AG20443 (cell line): Measurements from ENCODE around the gene NR2F1-AS1.
"Not testable (repeated sequence)": the region's sequence is repeated elsewhere in the genome, so short reads cannot be mapped to it uniquely, and the experiment has no call there.

Experiments
- DNase-seq: peaks from one replicate; pipeline ENCODE4 v3.0.0; 2012; ENCODE audit warnings: low spot score, mixed read lengths

NR2F1-AS1 gene

DNA sequence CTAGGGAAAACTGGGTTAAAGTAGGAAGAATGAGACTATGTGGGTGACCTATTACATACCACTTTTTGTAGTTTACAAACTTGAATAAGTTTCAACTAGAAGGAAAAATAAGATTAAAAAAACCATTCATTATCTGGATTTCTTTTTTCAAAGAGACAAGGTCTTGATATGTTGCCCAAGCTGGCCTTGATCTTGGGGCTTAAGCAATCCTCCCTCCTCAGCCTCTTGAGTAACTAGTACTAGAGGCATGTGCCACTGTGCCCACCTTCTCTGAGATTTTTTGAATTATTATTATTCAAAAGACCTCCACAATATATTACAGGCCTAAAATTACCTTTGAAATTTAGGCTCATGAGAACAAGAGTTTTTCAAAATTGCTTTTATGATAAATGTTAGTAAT, 63.2 kb downstream of the NR2F1-AS1 start:
- DNase-seq: no peak

DNA sequence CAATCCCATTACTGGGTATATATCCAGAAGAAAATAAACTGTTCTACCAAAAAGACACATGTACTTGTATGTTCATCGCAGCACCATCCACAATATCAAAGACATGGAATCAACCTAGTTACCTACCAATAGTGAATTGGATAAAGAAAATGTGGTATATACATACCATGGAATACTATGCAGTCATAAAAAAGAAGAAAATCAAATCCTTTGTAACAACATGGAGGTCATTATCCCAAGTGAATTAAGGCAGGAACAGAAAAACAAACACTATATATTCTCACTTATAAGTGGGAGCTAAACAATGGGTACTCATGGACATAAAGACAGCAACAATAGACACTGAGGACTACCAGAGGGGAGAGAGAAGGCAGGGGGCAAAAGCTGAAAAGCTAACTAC, 67.7 kb downstream of the NR2F1-AS1 start:
- DNase-seq: no peak

DNA sequence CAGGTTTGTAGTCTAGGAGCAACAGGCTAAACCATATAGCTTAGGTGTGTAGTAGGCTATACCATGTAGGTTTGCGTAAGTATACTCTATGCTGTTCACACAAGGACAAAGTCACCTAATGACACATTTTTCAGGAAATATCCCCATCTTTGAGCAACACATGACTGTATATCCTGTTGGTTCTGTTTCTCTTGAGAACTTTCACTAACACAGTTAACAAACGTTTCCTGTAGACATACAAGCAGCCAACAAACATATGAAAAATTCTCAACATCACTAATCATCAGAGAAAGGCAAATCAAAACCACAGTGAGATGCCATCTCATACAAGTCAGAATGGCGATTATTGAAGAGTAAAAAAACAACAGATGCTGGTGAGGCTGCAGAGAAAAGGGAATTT, 68.2 kb downstream of the NR2F1-AS1 start:
- DNase-seq: peak; percentile 17

DNA sequence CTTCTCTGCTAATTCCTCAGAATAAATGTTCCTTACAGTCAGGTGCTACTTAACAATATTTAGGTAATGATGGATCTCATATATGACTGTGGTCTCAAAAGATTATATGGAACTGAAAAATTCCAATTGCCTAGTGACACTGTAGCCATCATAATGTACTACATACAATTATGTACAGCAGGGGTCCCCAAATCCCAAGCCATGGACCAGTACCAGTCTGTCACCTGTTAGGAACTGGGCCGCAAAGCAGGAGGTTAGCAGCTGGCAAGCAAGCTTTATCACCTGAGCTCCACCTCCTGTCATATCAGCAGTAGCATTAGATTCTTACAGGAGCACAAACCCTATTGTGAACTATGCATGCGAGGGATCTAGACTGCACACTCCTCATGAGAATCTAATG, 69.6 kb downstream of the NR2F1-AS1 start:
- no peak for DNase-seq

DNA sequence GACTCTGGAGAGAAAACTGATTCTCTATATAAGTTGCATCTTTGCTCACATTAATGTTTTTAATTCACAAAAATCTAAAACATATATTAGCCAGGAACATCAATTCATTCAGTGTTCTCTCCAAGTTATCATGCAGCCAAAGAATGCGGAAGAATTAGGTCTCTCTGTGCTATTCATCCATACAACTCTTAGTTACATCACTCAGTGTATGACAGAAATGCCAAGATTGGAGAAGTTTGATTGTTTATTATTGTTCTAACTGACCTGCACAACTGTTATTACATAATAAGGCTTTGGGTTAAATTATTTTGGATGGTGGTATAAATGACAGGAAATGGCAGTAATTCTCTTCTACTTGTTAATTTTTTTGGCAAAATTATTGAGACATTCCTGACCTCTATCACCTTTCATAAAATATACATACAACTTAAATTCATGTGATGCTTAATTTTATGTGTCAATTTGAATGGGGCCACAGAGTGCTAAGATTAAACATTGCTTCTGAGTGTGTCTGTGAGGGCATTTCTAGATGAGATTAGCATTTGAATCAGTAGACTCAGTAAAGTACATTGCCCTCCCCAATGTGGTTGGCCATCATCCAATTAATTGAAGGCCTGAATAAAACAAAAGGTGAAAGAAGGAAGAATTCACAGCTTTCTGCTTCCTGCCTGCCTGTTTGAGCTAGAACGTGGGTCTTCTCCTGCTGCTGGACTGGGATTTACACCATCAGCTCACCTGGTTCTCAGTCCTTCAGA, 70.2 kb downstream of the NR2F1-AS1 start:
- no peak for DNase-seq

DNA sequence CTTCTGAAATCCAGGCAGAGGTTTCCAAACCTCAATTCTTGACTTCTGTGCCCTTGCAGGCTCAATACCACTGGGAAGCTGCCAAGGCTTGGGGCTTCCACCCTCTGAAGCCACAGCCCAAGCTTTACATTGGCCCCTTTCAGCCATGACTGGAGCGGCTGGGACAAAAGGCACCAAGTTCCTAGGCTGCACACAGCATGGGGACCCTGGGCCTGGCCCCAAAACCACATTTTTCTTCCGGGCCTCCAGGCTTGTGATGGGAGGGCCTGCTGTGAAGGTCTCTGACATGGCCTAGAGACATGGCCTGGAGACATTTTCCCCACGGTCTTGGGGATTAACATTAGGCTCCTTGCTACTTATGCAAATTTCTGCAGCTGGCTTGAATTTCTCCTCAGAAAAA, 75.5 kb downstream of the NR2F1-AS1 start:
- not testable (repeated sequence) for DNase-seq

DNA sequence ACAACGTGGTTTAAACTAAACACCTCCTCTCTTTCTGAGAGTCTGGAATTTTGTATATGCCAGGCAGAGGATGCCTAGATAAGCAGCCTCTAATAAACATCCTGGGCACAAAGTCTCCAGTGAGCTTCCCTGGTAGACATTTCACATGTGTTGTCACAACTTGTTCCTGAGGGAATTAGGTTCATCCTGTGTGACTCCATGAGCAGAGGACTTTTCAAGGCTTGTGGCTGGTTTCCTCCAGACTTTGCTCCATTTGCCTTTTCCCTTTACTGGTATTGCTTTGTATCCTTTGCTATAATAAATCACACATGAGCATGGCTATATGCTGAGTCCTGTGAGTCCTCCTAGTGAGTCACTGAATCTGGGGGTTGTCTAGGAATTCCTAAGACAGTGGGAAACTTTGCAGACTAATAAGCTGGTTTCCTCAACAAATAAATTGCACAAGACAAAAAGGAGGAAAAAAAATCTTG, 77.4 kb downstream of the NR2F1-AS1 start:
- DNase-seq: peak; percentile 76

DNA sequence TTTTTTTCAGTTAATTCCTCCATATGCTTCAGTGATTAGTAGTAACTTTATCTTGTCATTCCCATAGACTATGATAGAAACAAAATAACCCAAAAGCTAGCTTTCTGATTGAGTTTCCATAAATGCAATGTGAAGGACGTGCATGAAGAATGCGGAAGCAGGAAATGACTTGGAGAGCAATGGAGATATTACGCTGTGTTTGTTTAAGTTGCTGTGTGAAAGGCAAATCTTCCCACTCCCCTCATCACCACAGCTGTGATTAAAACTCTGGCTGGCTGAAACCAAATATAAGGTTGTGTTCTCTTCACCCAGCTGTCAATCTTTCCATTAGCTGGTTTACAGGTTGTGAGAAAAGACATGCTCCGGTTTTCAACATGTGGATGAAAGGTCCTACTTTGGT, 83.9 kb downstream of the NR2F1-AS1 start:
- no peak for DNase-seq

DNA sequence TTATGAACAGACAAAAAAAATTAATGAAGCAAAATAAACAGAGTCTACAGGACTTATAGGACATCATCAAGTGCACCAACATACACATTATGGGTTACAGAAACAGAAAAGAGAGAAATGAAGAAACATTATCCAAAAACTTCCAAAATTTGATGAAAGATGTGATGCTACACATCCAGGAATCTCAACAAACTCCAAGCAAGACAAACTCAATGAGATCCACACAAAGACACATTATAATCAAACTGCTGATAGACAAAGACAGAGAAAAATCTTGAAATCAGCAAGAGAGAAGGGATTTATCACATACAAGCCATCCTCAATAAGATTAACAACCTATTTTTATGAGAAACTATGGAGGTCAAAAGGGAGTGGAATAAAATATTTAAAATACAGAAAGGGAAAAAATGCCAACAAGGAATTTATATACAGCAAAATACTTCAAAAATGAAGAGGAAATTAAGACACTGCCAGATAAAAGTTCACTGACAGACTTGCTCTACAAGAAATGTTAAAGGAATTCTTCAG, 101.0 kb downstream of the NR2F1-AS1 start:
- no peak for DNase-seq

DNA sequence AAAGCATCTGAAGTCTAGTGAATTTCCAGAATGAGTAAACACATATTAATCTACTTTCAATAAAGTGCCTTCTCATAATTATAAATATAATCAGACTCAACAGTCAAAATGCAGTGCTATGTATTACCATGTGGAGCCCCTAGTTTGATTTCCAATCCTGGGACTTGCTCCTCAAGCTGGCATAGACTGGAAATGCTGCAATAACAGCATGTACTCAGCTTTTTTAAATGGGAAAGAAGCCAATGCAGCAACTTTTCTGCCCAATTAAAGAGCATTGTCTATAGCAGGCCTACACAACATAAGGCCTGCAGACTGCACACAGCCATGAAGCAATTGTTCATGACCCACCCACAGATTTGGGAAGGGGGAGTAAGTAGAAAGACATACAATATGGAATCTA, 103.2 kb downstream of the NR2F1-AS1 start:
- DNase-seq: no peak

DNA sequence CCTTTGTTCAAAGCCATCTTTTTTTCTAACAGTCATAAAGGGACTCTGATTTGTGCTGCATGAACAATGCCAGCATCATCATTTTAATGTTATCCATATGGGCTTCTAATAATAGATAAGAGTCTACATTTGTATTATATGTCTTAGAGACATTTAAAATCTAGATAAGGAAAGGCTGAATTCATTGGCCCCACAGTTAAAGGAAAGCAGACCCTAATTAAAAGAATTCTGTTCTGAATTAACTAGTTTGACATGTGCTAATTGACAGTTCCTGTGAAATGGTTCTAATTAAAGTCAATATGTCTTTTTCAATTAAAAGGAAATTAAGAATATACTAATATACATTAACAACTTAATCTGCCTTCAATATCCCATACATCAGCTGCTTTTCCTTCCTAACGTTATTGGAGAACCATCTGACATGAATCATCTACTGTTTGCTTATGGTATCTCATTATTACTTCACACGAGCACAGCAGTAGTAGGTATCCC, 104.7 kb downstream of the NR2F1-AS1 start:
- no peak for DNase-seq

DNA sequence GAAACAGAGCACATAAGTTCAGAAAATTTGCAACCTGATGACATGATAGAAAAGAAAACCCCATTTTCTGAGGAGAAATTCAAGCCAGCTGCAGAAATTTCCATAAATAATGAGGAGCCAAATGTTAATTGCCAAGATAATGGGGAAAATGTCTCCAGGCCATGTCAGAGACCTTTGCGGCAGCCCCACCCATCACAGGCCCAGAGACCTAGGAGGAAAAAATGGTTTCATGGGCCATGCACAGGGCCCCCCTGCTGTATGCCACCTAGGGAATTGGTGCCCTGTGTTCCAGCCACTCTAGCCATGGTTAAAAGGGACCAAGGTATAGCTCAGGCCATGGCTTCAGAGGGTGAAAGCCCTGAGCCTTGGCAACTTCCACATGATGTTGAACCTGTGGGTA, 118.1 kb downstream of the NR2F1-AS1 start:
- DNase-seq: no peak

DNA sequence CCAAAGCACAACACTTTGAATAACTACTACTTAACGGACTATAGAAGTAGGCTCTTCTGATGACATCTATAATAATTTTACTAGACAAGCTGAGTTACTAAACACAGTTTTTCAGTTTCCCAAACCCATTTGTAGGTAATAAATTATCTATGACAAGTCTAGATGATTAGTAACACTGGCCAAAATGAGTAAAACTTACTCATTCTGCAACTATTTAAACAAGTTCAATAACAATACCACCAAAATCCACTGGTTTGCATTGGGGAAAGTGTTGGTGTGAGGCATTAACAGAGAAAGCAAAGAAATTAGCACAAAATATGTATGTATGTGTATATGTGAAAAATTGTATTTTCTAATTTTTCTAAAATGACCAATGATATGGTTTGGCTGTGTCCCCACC, 119.3 kb downstream of the NR2F1-AS1 start:
- peak; percentile 18 for DNase-seq

DNA sequence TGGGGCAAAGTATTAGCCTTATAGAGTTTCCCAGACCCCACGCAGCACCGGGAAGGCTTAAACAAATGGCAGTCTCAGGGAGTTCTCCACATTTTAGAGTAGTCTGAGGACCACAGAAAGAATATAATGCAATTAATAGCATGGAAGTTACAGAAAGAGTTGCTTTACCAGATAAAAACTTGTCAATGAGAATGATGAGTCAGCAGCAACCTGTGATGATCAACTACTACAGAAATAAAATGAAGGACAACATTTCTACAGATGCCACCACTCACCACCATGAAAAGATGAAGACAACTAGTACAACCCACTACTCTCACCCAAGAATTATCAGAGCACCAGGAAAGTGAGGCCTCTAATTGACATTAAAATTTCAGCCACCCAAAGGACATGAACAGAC, 120.7 kb downstream of the NR2F1-AS1 start:
- DNase-seq: no peak

DNA sequence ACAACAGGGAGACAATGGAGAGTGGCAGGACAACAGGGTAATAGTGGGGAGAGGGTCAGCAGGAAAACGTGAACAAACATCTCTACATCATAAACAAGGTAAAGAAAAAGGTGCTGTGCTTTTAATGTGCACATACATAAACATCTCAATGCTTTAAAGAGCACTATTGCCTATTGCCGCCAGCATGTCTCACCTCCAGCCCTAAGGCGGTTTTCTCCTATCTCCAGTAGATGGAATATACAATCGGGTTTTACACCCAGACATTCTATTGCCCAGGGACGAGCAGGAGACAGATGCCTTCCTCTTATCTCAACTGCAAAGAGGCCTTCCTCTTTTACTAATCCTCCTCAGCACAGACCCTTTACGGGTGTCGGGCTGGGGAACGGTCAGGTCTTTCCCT, 124.2 kb downstream of the NR2F1-AS1 start:
- DNase-seq: not testable (repeated sequence)

DNA sequence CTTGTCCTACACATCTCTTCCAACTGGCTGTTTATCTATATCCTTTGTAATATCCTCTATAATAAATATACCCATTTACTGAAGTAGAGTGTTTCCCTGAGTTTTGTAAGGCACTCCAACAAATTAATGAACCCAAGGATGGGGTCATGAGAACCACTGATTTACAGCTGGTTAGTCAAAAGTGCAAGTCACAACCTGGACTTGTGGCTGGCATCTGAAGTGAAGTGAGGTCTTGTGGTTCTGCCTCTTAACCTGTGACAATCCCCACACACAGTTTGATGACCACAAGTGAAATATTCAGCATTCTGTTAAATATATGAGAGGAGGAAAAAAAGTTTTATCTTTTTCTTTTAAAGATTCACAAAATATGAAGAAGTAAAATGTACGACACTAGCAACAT, 126.1 kb downstream of the NR2F1-AS1 start:
- DNase-seq: no peak

DNA sequence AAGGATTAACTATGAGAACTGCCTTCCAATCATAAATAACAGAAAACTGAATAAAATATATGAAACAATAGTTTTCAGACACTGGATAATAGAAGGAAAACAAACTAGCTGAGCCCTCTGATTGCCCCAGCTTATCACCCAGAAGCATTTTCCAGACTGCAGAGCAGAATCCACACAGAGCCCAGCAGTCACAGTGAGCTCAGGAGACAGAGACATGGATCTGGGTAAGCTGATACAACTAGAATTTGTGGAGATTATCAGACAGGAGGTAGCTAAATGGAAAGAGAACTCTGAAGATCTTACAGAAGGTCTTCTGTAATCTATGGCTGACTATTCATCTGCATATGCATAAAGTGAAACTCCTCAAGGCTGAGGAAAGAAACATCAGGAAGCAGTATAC, 128.8 kb downstream of the NR2F1-AS1 start:
- no peak for DNase-seq

DNA sequence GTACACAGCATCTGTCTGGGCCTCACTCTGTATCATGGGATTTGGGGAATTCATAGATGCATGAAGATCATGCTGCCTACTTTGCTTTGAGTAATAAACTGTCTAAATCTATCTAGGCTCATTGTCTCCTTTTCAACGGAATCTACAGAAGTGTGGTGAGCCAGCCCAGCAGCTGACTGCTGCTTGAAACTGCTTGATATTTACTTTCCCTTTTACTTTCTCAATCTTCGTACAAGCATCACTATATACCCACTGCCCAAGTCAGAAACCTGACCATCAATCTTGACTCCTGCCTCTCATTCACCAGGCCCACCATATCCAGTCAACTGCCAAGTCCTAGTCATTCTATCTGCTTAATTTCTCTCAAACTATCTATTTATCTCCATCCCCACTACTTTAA, 142.9 kb downstream of the NR2F1-AS1 start:
- DNase-seq: no peak

DNA sequence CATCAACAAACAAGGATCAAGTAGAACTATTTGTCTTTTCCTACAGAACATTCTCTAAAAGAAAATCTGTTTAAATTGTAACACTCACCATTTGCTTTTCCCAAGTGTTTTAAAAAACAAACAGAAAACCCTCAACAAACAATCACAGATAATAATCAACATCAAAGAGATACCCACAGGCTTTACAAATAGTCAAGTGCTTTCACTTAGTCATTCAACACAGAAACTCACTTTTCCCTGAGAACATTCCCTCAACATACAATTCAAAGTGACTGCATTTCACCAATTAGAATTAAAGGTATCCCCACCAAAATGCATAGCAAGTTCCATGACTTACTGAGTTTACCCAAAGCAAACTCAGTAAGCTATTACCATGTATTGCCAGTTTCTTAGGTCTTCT, 144.9 kb downstream of the NR2F1-AS1 start:
- DNase-seq: no peak

DNA sequence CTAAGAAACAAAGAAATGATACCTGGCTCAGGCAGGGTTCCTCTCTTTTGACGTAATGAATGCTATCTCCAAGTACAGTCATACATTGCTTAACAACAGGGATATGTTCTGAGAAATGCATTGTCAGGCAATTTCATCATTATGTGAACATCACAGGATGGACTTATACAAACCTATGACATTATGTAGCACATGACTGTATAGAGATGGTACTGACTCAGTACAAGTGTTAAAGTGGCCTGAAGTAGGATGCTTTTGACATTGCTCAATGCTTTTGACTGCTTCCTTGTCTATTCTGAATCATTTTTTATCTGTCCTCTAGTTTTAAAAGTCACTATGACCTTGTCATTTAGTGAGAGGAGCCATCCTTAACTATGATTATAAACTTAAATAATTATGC, 147.6 kb downstream of the NR2F1-AS1 start:
- DNase-seq: no peak

DNA sequence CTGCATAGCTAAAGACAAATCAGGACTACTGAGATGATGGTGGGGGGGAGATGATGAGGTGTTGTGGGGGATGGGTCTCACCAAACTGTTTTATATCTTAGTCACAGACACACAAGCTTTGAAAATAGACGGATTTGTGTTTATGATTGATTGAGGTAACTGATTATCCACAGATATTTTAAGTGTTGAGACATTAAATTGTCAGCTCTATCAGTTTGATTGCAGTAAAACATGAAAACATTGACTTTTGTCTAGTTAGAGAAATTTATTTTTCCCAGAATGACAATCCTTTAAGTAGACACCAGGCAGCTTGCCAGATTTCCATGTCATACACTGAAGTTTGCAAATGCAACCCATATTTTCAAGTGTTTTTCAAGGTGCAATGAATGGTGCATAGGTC, 149.8 kb downstream of the NR2F1-AS1 start:
- DNase-seq: no peak

DNA sequence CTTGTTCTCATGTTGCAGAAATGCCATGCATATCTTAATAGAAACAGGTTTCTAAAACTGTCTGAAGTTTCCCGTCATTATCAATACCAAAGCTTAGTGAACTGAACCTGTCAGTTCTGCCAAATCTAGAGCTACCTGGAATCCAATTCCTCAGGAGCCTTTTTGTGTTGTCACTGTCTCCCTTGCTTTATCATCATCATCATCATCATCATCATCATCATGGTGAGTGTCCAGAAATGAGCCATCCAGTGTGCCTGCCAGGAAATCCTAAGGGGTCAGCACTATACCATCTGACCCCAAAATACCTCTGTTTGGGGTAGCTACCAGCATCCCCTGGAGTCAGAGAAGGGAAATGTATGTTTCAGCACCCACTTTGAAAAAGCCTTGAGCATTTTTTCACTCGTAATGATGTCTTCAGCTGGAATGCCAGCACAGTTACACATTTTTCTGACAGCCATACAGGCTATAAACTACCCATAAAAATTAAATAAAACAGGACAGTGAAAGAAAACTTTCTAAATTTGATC, 150.3 kb downstream of the NR2F1-AS1 start:
- no peak for DNase-seq

DNA sequence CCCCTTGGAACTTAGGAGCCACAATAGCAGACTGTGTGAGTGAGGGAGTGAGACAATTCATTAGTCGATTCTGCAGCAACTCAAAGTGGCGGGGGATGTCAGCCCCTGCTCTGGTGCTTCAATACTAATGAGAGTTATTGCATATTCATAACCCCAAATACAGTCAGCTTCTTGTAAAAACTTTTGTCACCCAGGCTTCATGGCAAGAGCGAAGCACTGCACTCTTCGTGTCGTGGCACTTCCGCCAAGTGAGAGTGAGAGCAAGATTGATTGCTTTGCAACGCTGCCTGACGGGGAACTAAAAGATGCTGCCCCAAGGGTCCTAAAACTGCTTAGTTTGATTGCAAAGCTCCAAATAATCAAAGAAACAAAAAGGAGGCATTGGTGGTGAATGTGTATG, 150.9 kb downstream of the NR2F1-AS1 start:
- DNase-seq: no peak

DNA sequence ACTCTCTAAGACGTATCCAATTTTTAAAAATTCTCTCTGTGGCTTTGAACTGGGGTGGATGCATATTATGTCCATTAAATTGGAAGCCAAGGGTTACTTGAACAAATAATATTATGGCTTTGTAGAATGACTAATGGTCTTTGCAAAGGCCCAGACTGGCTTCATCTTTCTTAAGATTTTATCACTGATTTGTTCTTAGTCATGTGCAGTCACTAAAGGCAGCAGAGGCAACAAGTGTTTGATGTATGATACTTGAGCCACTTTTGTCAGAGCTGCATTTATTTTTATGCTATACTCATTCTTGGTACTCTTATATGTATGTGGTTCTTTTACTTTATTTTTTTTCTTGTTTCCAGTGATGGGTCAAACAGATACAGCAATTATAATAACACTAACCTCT, 152.2 kb downstream of the NR2F1-AS1 start:
- DNase-seq: no peak
